ENCODE results near the gene FXYD6. TPM values are rescaled to one million over a fixed set of nuclear protein-coding genes. Genes with fewer than 3 reads are reported as not detected.

Gene FXYD6
- total and polyA plus RNA-seq, 2 of the 8 experiments (the other 6 are each of a cell fraction or from before 2014, with no cell fraction given): 44.6 to 117 TPM

- Histone ChIP-seq H2BK12ac (ENCODE audit: low read depth, low read length) (no peak overlapping the region), H4K91ac (replicated peaks; ENCODE audit: insufficient read length, low read length) (no peak overlapping the region), H3K14ac (ENCODE audit: insufficient read length) (no peak overlapping the region), H2AFZ (ENCODE audit: low read length) (no peak overlapping the region), H3K79me2 (ENCODE audit: control insufficient read depth in 1 of 2, insufficient read depth in 2 of 2, low read length in 2 of 2) (no peaks in the 10 kb centered on the region), H3K9me3 (ENCODE audit: insufficient read depth in 2 of 2, low read depth in 1 of 2, low read length in 1 of 2) (no peaks in the 10 kb centered on the region), H3K23ac (ENCODE audit: insufficient read length) (no peak overlapping the region), H3K9ac (replicated peaks in 1 of 4; ENCODE audit: extremely low read depth in 1 of 4, low read depth in 3 of 4, low read length in 3 of 4) (no peak overlapping the region), H4K8ac (ENCODE audit: extremely low read depth, insufficient read depth, low read length) (0 out of 2 replicates have a peak overlapping the region, but pooled peaks have one; percentile 28), H2BK120ac (replicated peaks; ENCODE audit: low read depth, low read length) (no peak overlapping the region), H3K4me1 (replicated peaks in 1 of 4; ENCODE audit: control insufficient read depth in 3 of 4, insufficient read depth in 4 of 4, low read length in 3 of 4) (peaks cover 0 to 6% (median 0%) of the 10 kb centered on the region in 4 experiments; a peak in 2 of 7 replicates), H3K36me3 (ENCODE audit: control insufficient read depth in 2 of 4, insufficient read depth in 4 of 4, low read length in 3 of 4) (no peaks in the 10 kb centered on the region; a peak in 1 of 8 replicates), H4K5ac (ENCODE audit: insufficient read length, low read depth, low read length) (no peak overlapping the region), H3K79me1 (ENCODE audit: low read depth, low read length) (no peaks in the 10 kb centered on the region), H2AK5ac (ENCODE audit: low read depth, low read length) (no peak overlapping the region), H3K56ac (replicated peaks; ENCODE audit: insufficient read length, low read depth, low read length) (no peak overlapping the region), H3K4ac (replicated peaks; ENCODE audit: insufficient read length, low read depth, low read length) (no peak overlapping the region), H2BK5ac (ENCODE audit: low read depth, low read length) (no peak overlapping the region), H4K20me1 (replicated peaks in 1 of 2; ENCODE audit: control insufficient read depth in 1 of 2, insufficient read depth in 2 of 2, low read length in 2 of 2) (peaks cover 0 to 2% of the 10 kb centered on the region in 2 experiments), H3K27ac (ENCODE audit: low read depth, low read length) (no peak overlapping the region), H3K4me3 (ENCODE audit: extremely low read depth in 1 of 4, insufficient read depth in 2 of 4, low read depth in 3 of 4, low read length in 4 of 4) (no peak overlapping the region), H3K27me3 (replicated peaks in 1 of 4; ENCODE audit: control insufficient read depth in 3 of 4, extremely low read depth in 1 of 4, insufficient read depth in 3 of 4, low read length in 3 of 4) (no peaks in the 10 kb centered on the region), H3K23me2 (ENCODE audit: low read depth, low read length) (no peaks in the 10 kb centered on the region; the same call in 1 of the 2 replicates), H3K4me2 (ENCODE audit: insufficient read depth in 1 of 2, low read depth in 2 of 2, low read length in 2 of 2) (no peak overlapping the region), H2BK15ac (ENCODE audit: low read length) (no peak overlapping the region), H3K18ac (ENCODE audit: extremely low read depth, low read length) (no peak overlapping the region), H2BK20ac (ENCODE audit: low read length) (no peak overlapping the region)
- ChIA-PET CTCF (ENCODE audit: partially characterized antibody) (interaction anchor here (0.6 to 5.8 kb wide), 35 partner anchors 10 to 419 kb away, joined by 3 to 142 read pairs (median 5); partner anchors contain the start of gene FXYD2), POLR2A (ENCODE audit: partially characterized antibody) (interaction anchor here (0.7 kb wide), 1 partner anchor 209 kb away, joined by 3 read pairs; no protein-coding TSS in a partner anchor)
- FAIRE-seq (no peak), DNase-seq (ENCODE audit: low read depth in 1 of 2, low spot score in 2 of 2) (peak in 1 of 2 experiments; percentile 39)
- 83% methylated on average over 16 of the region's 16 CpGs; no CpG with 5 or more reads in 1 of the 2 experiments for WGBS, 2 experiments (ENCODE audit: extremely low coverage in 1 of 2, insufficient coverage in 1 of 2, insufficient read length in 1 of 2, insufficient replicate concordance in 2 of 2, low coverage in 1 of 2, low lambda C conversion rate in 2 of 2, missing lambda C conversion rate in 1 of 2)
- TF ChIP-seq JUN (IDR thresholded peaks at IDR 0.05; ENCODE audit: low read depth, low read length) (no peak), RBBP5 (IDR thresholded peaks at IDR 0.05; ENCODE audit: borderline replicate concordance, low read depth, low read length) (no peak), ASH2L (IDR thresholded peaks at IDR 0.05; ENCODE audit: low read length) (no peak)
These were observed 34.1 kb downstream of the FXYD6 start for GRCh38 chr11:117842131-117842941.
